ENCODE results near the gene TMEM178B.

DNA sequence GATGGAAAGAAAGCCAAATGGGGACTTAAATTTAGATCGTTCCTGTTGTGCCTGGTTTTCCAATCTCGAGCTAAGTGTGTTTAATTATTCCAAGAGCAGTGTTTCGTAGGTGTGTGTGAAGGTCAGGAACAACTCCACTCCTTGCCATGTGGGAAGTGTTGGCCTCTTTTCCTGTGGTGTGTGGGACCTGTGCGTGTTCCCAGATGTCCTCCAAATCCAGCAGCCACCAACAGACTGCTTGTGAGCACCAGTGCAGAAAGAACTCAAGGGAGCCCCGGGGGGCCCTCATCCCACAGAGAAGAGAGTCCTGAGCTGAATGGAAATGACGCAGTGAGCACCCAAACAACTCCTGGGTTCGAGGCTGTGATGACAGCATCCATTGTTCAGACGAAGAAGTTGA is 227.7 kb downstream of the TMEM178B start:
- no peak for TF ChIP-seq POLR2AphosphoS5 (IDR thresholded peaks at IDR 0.05; ENCODE audit: low read depth, low read length)
- TF ChIP-seq TAF1 (IDR thresholded peaks at IDR 0.05; ENCODE audit: borderline replicate concordance, insufficient read depth, low read length), result no peak

Data from PFSK-1 (cell line).